HG03045 (cell line): ENCODE data around the gene CARD8.
A peak's percentile ranks its signal among the peaks of the same experiment; 100 is the strongest.

Experiments used
- ATAC-seq: cut with Tn5 transposase; IDR thresholded peaks from one replicate; pipeline ENCODE4 v1.9.1; 2021; ENCODE audit warnings: mild to moderate bottlenecking, moderate library complexity; ENCODE audit not compliant: unreplicated experiment

The CARD8 gene

GRCh38 chr19:48216933-48217332 is 38.8 kb downstream of the CARD8 start:
- no peak for ATAC-seq

DNA sequence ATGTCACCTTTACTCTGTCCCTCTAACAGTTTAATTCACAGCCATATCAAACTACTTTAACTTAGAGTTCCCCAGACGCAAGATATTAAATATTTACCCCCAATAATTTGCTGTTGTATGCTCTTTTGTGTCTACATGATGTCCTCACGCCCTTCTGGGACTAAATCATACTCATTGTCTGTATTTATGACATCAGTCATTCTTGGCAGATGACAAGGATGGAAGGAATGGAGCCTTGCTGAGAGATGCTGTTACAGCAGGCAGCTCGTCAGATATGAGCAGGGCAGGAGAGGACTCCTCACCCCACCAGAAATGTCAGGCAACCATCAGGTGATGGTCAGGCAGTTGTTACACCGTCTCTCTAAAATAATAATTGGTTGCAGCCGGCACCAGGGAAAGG is 41.8 kb downstream of the CARD8 start:
- no peak for ATAC-seq

DNA sequence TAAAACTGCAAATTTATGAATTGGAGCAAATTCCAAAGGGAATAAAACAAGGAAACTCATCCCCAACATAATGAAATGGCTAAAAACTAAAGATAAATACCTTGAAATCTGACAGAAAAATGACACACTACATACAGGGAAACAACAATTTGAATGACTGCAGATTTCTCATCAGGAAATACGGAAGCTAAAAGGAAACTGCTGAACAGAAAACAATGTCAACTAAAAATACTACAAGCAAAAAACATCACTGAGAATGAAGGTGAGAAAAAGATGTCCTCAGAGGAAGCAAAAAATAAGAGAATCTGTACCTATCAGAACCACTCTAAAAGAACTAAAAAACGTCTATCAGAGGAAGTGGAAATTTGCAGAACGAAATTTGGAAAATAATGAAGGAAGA is 45.7 kb downstream of the CARD8 start:
- no peak for ATAC-seq

GRCh38 chr19:48206397-48207093 is 49.2 kb downstream of the CARD8 start:
- no peak for ATAC-seq

DNA sequence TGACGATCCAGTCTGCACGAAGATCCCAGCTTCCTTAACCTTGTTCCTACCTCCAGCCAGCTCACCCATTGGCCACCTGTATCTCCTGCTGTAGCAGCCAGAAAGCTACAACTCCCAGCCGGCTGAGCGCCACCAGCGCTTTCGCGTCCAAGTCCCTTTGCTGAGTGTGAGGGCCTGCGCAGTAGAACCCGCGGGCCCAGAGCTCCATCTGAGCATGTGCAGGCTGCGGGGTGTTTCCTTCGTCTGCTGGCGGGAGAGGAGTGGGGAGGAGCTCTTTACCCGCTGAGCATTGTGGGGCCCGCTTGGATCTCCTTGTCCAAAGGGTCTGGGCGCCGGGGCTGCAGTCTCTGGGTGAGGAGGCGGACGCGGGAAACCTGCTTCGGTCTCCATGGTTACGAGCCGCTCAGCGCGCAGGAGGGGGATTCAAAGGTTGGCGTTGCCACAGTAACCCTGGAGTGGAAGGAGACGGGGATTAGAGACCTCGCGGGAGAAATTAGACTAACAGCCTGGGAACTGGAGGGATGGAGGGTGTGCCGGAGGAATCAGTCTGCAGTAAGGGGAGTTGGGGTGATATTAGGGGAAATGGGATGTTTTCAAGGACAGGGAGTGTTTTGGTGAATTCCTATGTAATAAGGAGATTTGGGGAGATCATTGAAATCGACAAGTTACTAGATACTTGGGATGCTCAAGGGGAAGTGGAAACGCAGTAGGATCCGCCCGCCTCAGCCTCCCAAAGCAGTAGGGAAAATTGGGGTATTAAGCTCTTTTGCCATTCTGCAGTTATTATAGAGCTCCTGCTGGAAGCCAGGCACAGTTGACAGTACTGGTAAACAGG is 51.7 kb downstream of the CARD8 start:
- peak; percentile 87 for ATAC-seq

- ATAC-seq = no peak
Observed at GRCh38 chr19:48203222-48203793, 52.4 kb downstream of the CARD8 start.

DNA sequence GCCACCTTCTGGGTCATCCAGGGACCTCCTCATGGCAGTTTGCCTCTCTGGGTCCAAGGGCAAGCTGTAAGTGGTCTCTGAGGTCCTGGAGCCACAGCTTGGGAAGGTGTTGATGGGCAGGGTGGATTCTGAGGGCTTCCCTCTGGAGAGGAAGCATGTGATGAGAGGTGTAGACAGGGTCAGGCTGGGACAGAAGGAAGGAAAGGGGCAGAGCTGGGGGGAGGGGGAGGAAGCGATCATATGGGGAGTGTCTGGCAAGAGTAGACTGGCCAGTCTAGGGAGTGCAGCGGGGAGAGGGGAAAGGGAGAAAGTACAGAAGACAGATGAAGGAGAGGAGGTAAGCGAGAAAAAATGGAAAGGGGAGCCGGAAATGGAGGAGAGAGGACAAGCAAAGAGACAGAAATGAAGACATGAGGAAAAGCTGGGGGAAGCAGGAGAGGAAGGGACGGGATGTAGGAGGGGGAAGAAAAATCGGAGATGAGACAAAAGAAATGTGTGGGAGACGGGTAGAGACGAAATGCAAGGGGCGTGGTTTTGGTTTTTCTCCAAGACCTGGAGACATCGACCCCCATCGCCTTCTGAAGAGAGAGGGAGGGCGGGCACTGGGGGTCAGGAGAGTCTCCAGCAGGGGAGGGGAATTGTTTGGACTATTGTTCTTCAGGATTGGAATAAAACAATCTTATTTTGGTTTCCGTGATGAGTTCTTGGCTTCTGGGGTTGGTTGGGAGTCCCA is 58.6 kb downstream of the CARD8 start:
- ATAC-seq = no peak

- no peak for ATAC-seq
Observed at GRCh38 chr19:48196321-48196763, 59.4 kb downstream of the CARD8 start.

DNA sequence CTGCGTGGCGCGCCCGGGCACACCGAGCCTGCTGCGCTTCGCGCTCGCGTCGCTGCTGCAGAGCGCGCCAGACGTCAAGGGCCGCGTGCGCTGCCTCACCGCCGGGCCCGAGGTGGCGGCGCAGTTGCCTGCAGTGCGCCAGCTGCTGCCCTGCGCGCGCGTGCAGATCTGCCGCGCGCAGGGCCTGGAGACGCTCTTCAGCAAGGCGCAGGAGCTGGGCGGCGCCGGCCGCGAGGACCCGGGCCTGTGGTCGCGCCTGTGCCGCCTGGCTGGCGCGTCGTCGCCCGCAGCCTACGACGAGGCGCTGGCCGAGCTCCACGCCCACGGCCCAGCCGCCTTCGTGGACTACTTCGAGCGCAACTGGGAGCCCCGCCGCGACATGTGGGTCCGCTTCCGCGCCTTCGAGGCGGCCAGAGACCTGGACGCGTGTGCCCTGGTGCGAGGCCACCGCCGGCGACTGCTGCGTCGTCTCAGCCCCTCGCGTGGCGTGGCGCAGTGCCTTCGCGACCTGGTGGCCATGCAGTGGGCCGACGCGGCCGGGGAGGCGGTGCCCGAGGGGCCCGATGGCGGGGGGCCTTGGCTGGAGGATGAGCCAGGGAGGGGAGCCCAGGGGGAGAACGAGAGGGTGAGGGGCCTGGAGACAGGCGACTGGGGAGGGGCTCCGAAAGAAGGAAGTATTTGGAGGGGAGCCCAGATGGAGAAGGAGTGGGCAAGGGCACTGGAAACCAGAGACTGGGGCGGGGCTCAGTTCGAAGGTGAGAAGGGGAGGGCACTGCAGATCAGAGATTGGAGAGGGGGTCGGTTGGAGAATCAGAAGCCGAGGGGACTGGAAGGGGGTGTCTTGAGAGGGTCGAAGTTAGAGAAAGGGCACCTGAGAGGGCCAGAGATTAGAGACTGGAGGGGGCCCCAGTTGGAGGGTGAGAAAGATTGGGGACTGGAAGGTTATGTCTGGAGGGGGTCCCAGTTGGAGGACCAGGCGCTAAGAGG is 60.6 kb downstream of the CARD8 start:
- ATAC-seq = no peak

- ATAC-seq = no peak
Observed at GRCh38 chr19:48194041-48194843, 61.5 kb downstream of the CARD8 start.

DNA sequence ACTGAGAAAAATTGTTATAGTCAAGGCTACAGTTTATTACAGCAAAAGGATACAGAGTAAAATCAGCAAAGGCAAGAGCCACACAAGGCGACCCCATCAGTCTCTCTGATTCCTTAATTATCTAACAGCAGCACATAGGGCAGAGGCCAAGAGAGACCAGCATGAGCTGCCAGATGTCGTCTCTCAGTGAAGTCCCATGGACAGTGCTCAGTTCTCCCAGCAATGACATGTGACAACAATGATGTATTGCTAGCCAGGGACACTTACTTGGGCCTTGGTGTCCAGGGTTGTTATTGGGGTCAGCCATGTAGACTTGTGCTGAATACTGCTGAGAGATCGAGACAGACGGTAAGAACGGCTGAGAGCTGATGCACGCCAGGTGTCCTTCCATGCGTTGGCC is 63.0 kb downstream of the CARD8 start:
- ATAC-seq = no peak

GRCh38 chr19:48190885-48191284 is 64.8 kb downstream of the CARD8 start:
- no peak for ATAC-seq

DNA sequence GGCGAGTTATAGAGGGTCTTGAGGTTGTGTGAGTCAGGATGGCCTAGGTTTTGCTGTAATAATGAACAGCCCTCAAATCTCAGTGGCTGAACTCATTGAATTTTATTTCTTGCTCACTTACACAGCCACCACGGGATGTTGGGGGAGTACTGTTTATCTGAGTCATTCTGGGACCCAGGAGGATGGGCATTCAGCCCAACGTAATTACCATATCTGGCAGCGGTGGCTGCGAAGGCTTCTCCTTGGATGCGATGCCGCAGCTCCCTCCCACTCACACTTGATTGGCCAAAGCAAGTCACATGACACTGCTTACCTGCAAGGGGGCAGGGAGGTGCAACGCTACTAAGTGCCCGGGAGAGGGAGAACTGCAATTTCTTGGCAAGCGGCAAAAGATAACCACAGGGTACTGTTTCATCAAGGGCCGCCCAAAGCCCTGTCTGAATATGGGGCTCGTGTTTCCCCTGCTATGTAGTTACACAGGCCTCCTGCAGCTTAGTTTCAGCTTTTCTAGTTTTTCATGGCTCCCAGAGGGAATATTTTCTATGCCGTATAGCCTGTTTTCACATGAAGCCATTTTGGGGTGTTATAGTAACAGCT is 65.3 kb downstream of the CARD8 start:
- no peak for ATAC-seq

DNA sequence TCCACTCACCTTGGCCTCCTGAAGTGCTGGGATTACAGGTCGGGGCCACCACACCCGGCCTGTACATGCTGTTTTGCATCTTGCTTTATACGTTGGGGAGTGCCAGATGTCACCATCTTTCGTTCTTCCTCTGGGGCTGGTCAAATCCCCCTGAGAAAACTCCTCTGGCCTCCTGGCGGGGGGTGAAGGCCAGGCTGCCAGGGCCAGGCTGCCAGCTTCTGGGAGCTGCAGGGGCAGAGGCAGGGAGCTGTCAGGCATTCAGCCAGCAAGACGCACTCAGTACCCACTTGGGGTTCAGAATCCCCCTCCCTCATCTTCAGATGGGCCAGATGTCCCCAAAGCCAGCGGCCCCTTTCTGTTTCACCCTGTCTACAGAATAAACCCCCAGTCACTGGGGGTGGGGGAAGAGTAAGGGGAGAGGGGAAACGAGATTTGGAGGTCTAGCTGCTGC is 69.1 kb downstream of the CARD8 start:
- no peak for ATAC-seq

GRCh38 chr19:48186015-48186414 is 69.7 kb downstream of the CARD8 start:
- ATAC-seq = no peak

- ATAC-seq = no peak
Observed at GRCh38 chr19:48183356-48183755, 72.4 kb downstream of the CARD8 start.

- ATAC-seq = no peak
Observed at GRCh38 chr19:48182434-48182833, 73.3 kb downstream of the CARD8 start.

DNA sequence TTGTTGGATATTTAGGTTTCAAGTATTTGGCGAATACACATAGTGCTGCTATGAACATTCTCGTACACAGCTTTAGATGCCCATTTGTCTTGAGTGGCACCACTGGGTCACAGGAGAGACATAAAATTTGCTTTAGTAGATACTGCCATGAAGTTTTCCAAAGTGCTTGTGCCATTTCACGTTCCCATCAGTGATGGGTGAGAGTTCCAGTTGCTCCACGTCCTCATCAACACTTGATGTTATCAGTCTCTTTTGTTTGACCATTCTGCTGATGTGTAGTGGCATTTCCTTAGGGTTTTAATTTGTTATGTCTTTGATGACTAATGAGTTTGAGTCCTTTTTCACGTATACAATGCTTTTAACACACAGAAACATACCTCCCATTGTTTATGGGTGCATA is 74.2 kb downstream of the CARD8 start:
- no peak for ATAC-seq

DNA sequence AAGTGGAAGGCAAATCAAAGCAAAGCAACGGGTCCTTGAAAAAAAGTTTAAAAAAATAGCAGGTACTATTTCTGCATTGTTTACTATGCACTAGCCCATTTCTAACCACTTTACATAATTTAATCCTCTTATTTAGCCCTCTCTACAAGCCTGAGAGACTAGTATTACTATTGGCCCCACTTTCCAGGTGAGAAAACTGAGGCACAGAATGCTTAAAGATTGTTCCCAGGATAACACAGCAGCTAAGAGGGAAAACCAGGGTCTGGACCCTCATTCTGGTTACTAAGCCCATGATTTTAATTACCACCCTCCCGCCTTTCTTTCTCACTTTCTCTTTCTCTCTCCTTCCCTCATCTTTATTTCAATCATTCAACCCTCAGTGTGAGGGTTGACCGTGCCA is 79.5 kb downstream of the CARD8 start:
- ATAC-seq = no peak
